NCI-H2227 (cell line): Measurements from ENCODE around the gene HAUS8.
"Not testable (repeated sequence)": the region's sequence is repeated elsewhere in the genome, so short reads cannot be mapped to it uniquely, and the experiment has no call there.

Experiments used
- DNase-seq: peaks from one replicate; lab custom pipeline; 2025; ENCODE audit not compliant: unreplicated experiment; lab: John Stamatoyannopoulos, UW

Gene HAUS8

GRCh38 chr19:17037966-17038500, 37.2 kb downstream of the HAUS8 start:
- no peak for DNase-seq

- DNase-seq: no peak
These were observed 38.1 kb downstream of the HAUS8 start for GRCh38 chr19:17037184-17037583.

GRCh38 chr19:17036640-17037039, 38.6 kb downstream of the HAUS8 start:
- no peak for DNase-seq

- no peak for DNase-seq
These were observed 39.3 kb downstream of the HAUS8 start for GRCh38 chr19:17035842-17036424.

- DNase-seq: no peak
These were observed 43.5 kb downstream of the HAUS8 start for GRCh38 chr19:17031741-17032140.

- DNase-seq: no peak
These were observed 47.7 kb downstream of the HAUS8 start for GRCh38 chr19:17027535-17027975.

GRCh38 chr19:17026706-17027534, 48.3 kb downstream of the HAUS8 start, which contains the start of gene CPAMD8:
TSS of gene CPAMD8 (minus strand) at chr19:17026810. CDS start at chr19:17026642, 168 bp downstream.
- no peak for DNase-seq

- peak; percentile 11 for DNase-seq
These were observed 49.1 kb downstream of the HAUS8 start for GRCh38 chr19:17025991-17026658.

GRCh38 chr19:17025361-17025760, 49.9 kb downstream of the HAUS8 start:
- no peak for DNase-seq

- not testable (repeated sequence) for DNase-seq
These were observed 50.3 kb downstream of the HAUS8 start for GRCh38 chr19:17024941-17025340.

- no peak for DNase-seq
These were observed 51.4 kb downstream of the HAUS8 start for GRCh38 chr19:17023805-17024204.

GRCh38 chr19:17022738-17023137, 52.5 kb downstream of the HAUS8 start:
- DNase-seq: no peak

GRCh38 chr19:17021793-17022590, 53.3 kb downstream of the HAUS8 start:
- no peak for DNase-seq

GRCh38 chr19:17021328-17021727, 53.9 kb downstream of the HAUS8 start:
- no peak for DNase-seq

GRCh38 chr19:17020823-17021222, 54.4 kb downstream of the HAUS8 start:
- DNase-seq: no peak

- no peak for DNase-seq
These were observed 54.9 kb downstream of the HAUS8 start for GRCh38 chr19:17020385-17020784.

- DNase-seq: not testable (repeated sequence)
These were observed 60.9 kb downstream of the HAUS8 start for GRCh38 chr19:17014212-17014861.

- DNase-seq: no peak
These were observed 63.8 kb downstream of the HAUS8 start for GRCh38 chr19:17011485-17011884.

GRCh38 chr19:17006579-17006978, 68.7 kb downstream of the HAUS8 start:
- no peak for DNase-seq

GRCh38 chr19:17005000-17005399, 70.3 kb downstream of the HAUS8 start:
- DNase-seq: no peak
